MCF 10A (cell line): Measurements from ENCODE around the gene TXLNA. TPM values are rescaled to one million over a fixed set of nuclear protein-coding genes. Genes with fewer than 3 reads are reported as not detected.
A peak's percentile ranks its signal among the peaks of the same experiment; 100 is the strongest.

Experiments used
- BruUV-seq: library from RNA; stranded (reverse); fragments of 400-500 nt; replicated peaks from 2 replicates; lab custom pipeline; 2021; lab: Mats Ljungman, UMichigan
- CTCF ChIA-PET: fragments of 300-600 bp; sonication (Branson Sonifier 250); formaldehyde crosslinking; extraction: SDS; loops from one replicate; lab custom pipeline; 2021; ENCODE audit warnings: antibody characterized with exemption, inconsistent platforms; lab: Yijun Ruan, JAX
- POLR2A ChIA-PET: fragments of 300-600, 350-650 bp; sonication (Branson Sonifier 250); formaldehyde crosslinking; extraction: SDS; loops from one replicate; lab custom pipeline; 2020; ENCODE audit warnings: antibody characterized with exemption, inconsistent platforms; lab: Yijun Ruan, JAX
- DNase-seq: peaks from one replicate; pipeline ENCODE4 v3.0.0-alpha.2; 2018; ENCODE audit not compliant: unreplicated experiment
- H3K27ac Mint-ChIP-seq: one replicate; pipeline ENCODE4 v1.8.0; 2022; ENCODE audit warnings: mild to moderate bottlenecking, low read depth, mixed read lengths; ENCODE audit not compliant: unreplicated experiment
- H3K27me3 Mint-ChIP-seq: one replicate; pipeline ENCODE4 v1.8.0; 2022; ENCODE audit warnings: mixed read lengths; ENCODE audit not compliant: insufficient read depth, unreplicated experiment
- H3K36me3 Mint-ChIP-seq: one replicate; pipeline ENCODE4 v1.8.0; 2022; ENCODE audit warnings: mild to moderate bottlenecking, moderate library complexity, mixed read lengths; ENCODE audit not compliant: insufficient read depth, unreplicated experiment
- H3K4me1 Mint-ChIP-seq: one replicate; pipeline ENCODE4 v1.8.0; 2022; ENCODE audit warnings: mixed read lengths; ENCODE audit not compliant: insufficient read depth, unreplicated experiment
- H3K4me3 Mint-ChIP-seq: one replicate; pipeline ENCODE4 v1.8.0; 2022; ENCODE audit warnings: mild to moderate bottlenecking, moderate library complexity, mixed read lengths; ENCODE audit not compliant: unreplicated experiment
- H3K9me3 Mint-ChIP-seq: one replicate; pipeline ENCODE4 v1.8.0; 2022; ENCODE audit warnings: mixed read lengths; ENCODE audit not compliant: unreplicated experiment
- intact Hi-C: fragments of 100-400 bp; cut with micrococcal nuclease; formaldehyde crosslinking; loops from 2 replicates; pipeline ENCODE4 v1.14.1; 2022
- total RNA-seq: library from RNA; stranded (reverse); gene quantifications from 2 replicates; pipeline ENCODE4 v1.2.3, GENCODE V29; 2022
- TF ChIP-seq, protein P1 (sequence below): fragments of 200-600 bp; IDR thresholded peaks from one replicate; pipeline ENCODE4 v1.8.0; 2022; ENCODE audit warnings: antibody characterized with exemption, mild to moderate bottlenecking; ENCODE audit not compliant: unreplicated experiment

Gene TXLNA
- total RNA-seq, 1 experiment from 2014 or later: 64.8 TPM

DNA sequence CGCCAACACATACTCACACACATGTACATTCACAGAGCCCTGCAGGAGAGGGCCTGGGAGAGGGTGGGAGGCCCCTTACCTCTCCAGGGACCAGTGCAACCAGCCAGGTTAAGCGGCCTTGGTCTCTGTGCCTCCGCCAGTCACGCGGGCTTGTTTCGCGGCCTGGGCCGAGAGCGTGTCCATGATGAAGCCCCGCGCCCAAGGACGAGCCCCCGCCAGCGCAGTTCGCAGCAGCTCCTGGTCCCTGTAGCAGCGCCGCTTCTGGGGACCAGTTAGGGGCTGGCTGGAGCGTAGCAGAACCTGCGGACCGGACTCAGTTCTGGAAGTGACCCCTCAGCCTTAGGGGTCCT, 60.3 kb downstream of the TXLNA start:
- H3K27me3 Mint-ChIP-seq: no peaks in the 10 kb centered on the region
- DNase-seq: no peak
- H3K4me3 Mint-ChIP-seq: peak overlapping the region; percentile 68
- intact Hi-C loops: no loop called here
- TF ChIP-seq, protein P1, sequence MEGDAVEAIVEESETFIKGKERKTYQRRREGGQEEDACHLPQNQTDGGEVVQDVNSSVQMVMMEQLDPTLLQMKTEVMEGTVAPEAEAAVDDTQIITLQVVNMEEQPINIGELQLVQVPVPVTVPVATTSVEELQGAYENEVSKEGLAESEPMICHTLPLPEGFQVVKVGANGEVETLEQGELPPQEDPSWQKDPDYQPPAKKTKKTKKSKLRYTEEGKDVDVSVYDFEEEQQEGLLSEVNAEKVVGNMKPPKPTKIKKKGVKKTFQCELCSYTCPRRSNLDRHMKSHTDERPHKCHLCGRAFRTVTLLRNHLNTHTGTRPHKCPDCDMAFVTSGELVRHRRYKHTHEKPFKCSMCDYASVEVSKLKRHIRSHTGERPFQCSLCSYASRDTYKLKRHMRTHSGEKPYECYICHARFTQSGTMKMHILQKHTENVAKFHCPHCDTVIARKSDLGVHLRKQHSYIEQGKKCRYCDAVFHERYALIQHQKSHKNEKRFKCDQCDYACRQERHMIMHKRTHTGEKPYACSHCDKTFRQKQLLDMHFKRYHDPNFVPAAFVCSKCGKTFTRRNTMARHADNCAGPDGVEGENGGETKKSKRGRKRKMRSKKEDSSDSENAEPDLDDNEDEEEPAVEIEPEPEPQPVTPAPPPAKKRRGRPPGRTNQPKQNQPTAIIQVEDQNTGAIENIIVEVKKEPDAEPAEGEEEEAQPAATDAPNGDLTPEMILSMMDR: no peak
- peaks cover 13% of the 10 kb centered on the region for H3K4me1 Mint-ChIP-seq
- H3K9me3 Mint-ChIP-seq: no peaks in the 10 kb centered on the region
- POLR2A ChIA-PET: interaction anchor here (1.2 to 1.3 kb wide), 3 partner anchors 10 to 52 kb away, joined by 3 to 4 read pairs (median 4); partner anchors contain the start of gene HDAC1
- H3K27ac Mint-ChIP-seq: no peak overlapping the region
- no TSS peak for BruUV-seq
- CTCF ChIA-PET: interaction anchor here (0.8 to 1.9 kb wide), 3 partner anchors 9 to 79 kb away, joined by 3 to 10 read pairs (median 4); no protein-coding TSS in a partner anchor
- no peaks in the 10 kb centered on the region for H3K36me3 Mint-ChIP-seq

DNA sequence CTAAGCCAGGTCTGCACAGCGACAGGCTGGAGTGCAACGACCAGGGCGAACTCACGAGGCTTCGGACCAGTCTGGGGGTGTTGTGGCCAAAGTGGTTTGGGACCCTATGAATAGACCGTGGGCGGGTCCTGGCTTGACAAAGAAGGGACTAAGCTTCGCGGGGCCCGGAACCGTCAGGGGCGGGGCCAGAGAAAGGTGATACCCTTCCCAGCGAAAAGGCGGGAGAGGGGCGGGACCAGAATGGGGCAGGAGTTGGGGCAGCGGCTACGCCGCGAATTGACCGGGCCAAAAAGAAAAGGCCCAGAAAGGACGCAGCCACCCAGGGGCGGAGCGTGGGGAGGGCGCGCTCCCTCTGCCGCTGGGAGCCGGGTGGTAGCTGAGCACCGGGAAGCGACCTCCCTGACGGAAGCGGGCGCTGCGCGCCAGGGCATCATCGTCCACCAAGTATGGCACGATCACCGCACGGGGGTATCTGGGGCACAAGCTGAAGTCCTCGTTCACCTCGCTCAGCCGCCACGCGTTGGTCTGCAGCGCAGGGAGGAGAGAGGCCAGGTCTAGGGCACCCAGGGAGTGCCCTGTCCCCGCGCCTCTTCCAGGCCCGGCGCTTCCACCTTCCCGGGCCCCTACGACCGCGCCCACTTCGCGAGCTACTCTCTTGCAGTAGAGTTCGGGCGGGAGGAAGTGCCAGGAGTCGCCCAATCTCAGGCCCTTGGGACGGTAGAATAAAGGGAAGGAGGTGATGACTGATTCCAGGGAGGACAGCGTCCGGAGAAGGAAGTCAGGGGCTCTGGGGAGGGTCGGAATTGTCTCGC, 60.9 kb downstream of the TXLNA start:
- no peaks in the 10 kb centered on the region for H3K36me3 Mint-ChIP-seq
- no peak overlapping the region for H3K27ac Mint-ChIP-seq
- no peaks in the 10 kb centered on the region for H3K9me3 Mint-ChIP-seq
- TF ChIP-seq, protein P1: no peak
- DNase-seq: peak; percentile 70
- CTCF ChIA-PET: interaction anchor here (0.5 to 1.4 kb wide), 8 partner anchors 10 to 539 kb away, joined by 3 to 5 read pairs (median 3); partner anchors contain the start of gene LCK
- H3K27me3 Mint-ChIP-seq: no peaks in the 10 kb centered on the region
- peaks cover 13% of the 10 kb centered on the region for H3K4me1 Mint-ChIP-seq
- intact Hi-C loops: no loop called here
- POLR2A ChIA-PET: interaction anchor here (0.7 to 1.3 kb wide), 5 partner anchors 10 to 52 kb away, joined by 3 to 5 read pairs (median 4); partner anchors contain the start of gene HDAC1
- peak overlapping the region; percentile 68 for H3K4me3 Mint-ChIP-seq
- BruUV-seq: no TSS peak

DNA sequence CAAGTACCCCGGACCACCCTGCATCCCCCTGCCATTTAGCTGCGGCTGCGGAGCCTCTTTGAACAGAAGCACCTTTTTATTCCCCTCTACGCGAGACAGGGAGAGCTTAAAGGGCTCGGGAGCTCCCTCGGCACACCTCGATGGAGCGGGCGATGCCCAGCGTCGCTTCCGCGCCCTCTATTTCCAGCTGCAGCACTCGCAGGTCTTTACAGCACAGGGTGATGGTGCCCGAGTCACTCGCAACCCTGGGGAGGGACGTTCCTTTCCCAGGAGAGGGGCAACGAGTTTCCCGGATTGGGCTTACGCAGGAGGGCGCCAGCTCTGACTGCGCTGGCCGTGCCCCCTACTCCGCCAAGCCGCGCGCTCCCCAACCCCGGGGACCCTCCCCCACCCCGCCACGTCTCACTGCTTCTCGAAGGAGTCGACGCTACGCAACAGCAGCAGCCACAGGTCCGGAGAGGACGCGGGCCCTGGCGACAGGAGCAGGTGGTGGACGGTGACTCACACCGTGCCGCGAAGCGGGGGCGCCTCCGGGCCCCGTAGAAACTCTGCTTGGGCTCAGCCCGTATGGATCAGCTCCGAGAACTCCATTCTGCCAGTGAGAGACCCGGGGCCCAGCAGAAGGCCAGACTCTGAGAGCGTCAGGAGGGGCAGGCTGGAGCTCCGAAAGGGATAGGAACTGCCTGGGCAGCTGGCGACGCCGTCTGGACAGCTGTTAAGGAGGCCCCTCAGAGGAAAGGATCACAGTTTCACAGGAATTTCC, 61.7 kb downstream of the TXLNA start:
- H3K27me3 Mint-ChIP-seq: no peaks in the 10 kb centered on the region
- intact Hi-C loops: no loop called here

More for the DNA sequence above, 61.7 kb downstream of the TXLNA start:
- CTCF ChIA-PET: interaction anchor here (0.5 to 1.4 kb wide), 9 partner anchors 10 to 650 kb away, joined by 3 to 5 read pairs (median 3); partner anchors contain the start of gene LCK
- peak overlapping the region; percentile 68 for H3K4me3 Mint-ChIP-seq
- DNase-seq: peak; percentile 41
- H3K9me3 Mint-ChIP-seq: no peaks in the 10 kb centered on the region
- no TSS peak for BruUV-seq
- H3K27ac Mint-ChIP-seq: no peak overlapping the region
- POLR2A ChIA-PET: interaction anchor here (0.7 to 1.3 kb wide), 4 partner anchors 11 to 51 kb away, joined by 3 to 5 read pairs (median 4); partner anchors contain the start of gene HDAC1
- H3K36me3 Mint-ChIP-seq: no peaks in the 10 kb centered on the region
- TF ChIP-seq, protein P1: no peak
- H3K4me1 Mint-ChIP-seq: peaks cover 6% of the 10 kb centered on the region
